K562 (cell line): ENCODE data around the gene SZT2. TPM values are rescaled to one million over a fixed set of nuclear protein-coding genes. Genes with fewer than 3 reads are reported as not detected.

Experiments used
- ATAC-seq: fragments of 200-7000 bp; cut with Tn5 transposase; 3 replicates; pipeline ENCODE4 v1.9.1; 2020; ENCODE audit warnings: moderate library complexity
- BruUV-seq: library from RNA; stranded (reverse); fragments of 400-500 nt; replicated peaks from 2 replicates; lab custom pipeline; 2021; lab: Mats Ljungman, UMichigan
- CTCF ChIA-PET: fragments of 300-600 bp; formaldehyde crosslinking; extraction: SDS; loops from one replicate; lab custom pipeline; 2021; ENCODE audit warnings: low intra/inter-chr PET ratio; lab: Yijun Ruan, JAX
- POLR2A ChIA-PET: fragments of 300-600, 350-650 bp; sonication (Branson Sonifier 250); formaldehyde crosslinking; extraction: SDS; loops from one replicate; lab custom pipeline; 2021; ENCODE audit warnings: antibody characterized with exemption, inconsistent platforms; lab: Yijun Ruan, JAX
- DNase-seq, 4 experiments: peaks; one replicate each; pipeline versions ENCODE4 v3.0.0 to v3.0.0-alpha.2; 2011 to 2018; ENCODE audit warnings: low spot score in 3 of 4, mixed read lengths in 3 of 4; ENCODE audit errors: extremely low read depth in 1 of 4
- FAIRE-seq: peaks from 2 replicates; lab custom pipeline; 2011; peaks lifted over from hg19 to GRCh38; lab: Jason Lieb, UNC
- H2AFZ ChIP-seq: 2 replicates; pipeline ENCODE4 v1.6.0; 2011; ENCODE audit warnings: low read depth, low read length, control low read depth, inconsistent platforms
- H3K27ac ChIP-seq: fragments of 200-600 bp; 3 replicates; pipeline ENCODE4 v1.8.0; 2011; ENCODE audit warnings: low read depth, mild to moderate bottlenecking, control low read depth, inconsistent platforms, low read length, moderate library complexity, mixed read lengths; ENCODE audit errors: extremely low read depth
- H3K27me3 ChIP-seq, 2 experiments: fragments of 300-600 bp in 1 of 2; 2 replicates in 1 of 2; 3 replicates in 1 of 2; pipeline versions ENCODE4 v1.6.0 to v1.8.0; 2011; ENCODE audit warnings: inconsistent platforms in 2 of 2, low read length in 2 of 2, mild to moderate bottlenecking in 1 of 2, mixed read lengths in 1 of 2, moderate library complexity in 1 of 2; ENCODE audit not compliant: control insufficient read depth in 2 of 2, insufficient read depth in 2 of 2
- H3K36me3 ChIP-seq: fragments of 300-600 bp; 3 replicates; pipeline ENCODE4 v1.8.0; 2011; ENCODE audit warnings: mild to moderate bottlenecking, low read length, inconsistent platforms; ENCODE audit not compliant: control insufficient read depth, insufficient read depth
- H3K4me1 ChIP-seq, 2 experiments: fragments of 200-600 bp in 1 of 2; replicated peaks in 1 of 2; 2 replicates in 1 of 2; 3 replicates in 1 of 2; pipeline versions ENCODE4 v1.5.1 to v1.8.0; 2011; ENCODE audit warnings: inconsistent platforms in 2 of 2, low read length in 2 of 2, mild to moderate bottlenecking in 1 of 2, mixed read lengths in 1 of 2, moderate library complexity in 1 of 2; ENCODE audit not compliant: control insufficient read depth in 2 of 2, insufficient read depth in 2 of 2
- H3K4me2 ChIP-seq: 2 replicates; pipeline ENCODE4 v1.6.1; 2011; ENCODE audit warnings: low read length, control low read depth, inconsistent platforms, mixed read lengths; ENCODE audit not compliant: insufficient read depth
- H3K4me3 ChIP-seq: fragments of 200-600 bp; sonication (generic), shearing (Covaris generic); 2 replicates; pipeline ENCODE4 v1.5.1; 2016; ENCODE audit warnings: control low read depth, inconsistent platforms
- H3K79me2 ChIP-seq: fragments of 200-600 bp; 3 replicates; pipeline ENCODE4 v1.8.0; 2011; ENCODE audit warnings: low read length, inconsistent platforms; ENCODE audit not compliant: control insufficient read depth, insufficient read depth
- H3K9ac ChIP-seq, 2 experiments: 2 replicates each; pipeline versions ENCODE4 v1.6.0 to v1.6.1; 2011; ENCODE audit warnings: low read depth in 2 of 2, low read length in 2 of 2, control low read depth in 1 of 2, inconsistent platforms in 1 of 2, mild to moderate bottlenecking in 1 of 2, mixed read lengths in 1 of 2; ENCODE audit not compliant: insufficient read depth in 1 of 2
- H3K9me1 ChIP-seq: one replicate; pipeline ENCODE4 v1.6.0; 2011; ENCODE audit warnings: inconsistent platforms, mild to moderate bottlenecking, low read length, moderate library complexity; ENCODE audit not compliant: control insufficient read depth, insufficient read depth
- H3K9me3 ChIP-seq: replicated peaks from 2 replicates; pipeline ENCODE4 v1.5.1; 2011; ENCODE audit warnings: low read depth, low read length, inconsistent platforms; ENCODE audit not compliant: control insufficient read depth, insufficient read depth
- H4K20me1 ChIP-seq: replicated peaks from 2 replicates; pipeline ENCODE4 v1.6.1; 2011; ENCODE audit warnings: low read length, inconsistent platforms, mixed read lengths; ENCODE audit not compliant: control insufficient read depth, insufficient read depth
- BCL6 ChIP-seq: fragments of 250-450 bp; sonication (Bioruptor Pico); IDR thresholded peaks from 2 replicates; pipeline ENCODE4 v1.4.0; 2020
- ELF2 ChIP-seq: fragments of 250-450 bp; sonication (Bioruptor Pico); IDR thresholded peaks from 2 replicates; pipeline ENCODE4 v1.5.0; 2021; ENCODE audit warnings: mild to moderate bottlenecking
- FOXA1 ChIP-seq: fragments of 450-650 bp; IDR thresholded peaks from 2 replicates; pipeline ENCODE4 v1.6.1; 2016; ENCODE audit warnings: mild to moderate bottlenecking, borderline replicate concordance
- FOXA3 ChIP-seq, 2 experiments: fragments of 450-650 bp in 1 of 2; sonication (generic) in 1 of 2; formaldehyde crosslinking; IDR thresholded peaks in 1 of 2; conservative IDR thresholded peaks in 1 of 2; 2 replicates each; pipeline versions ENCODE4 v1.4.0 to v1.8.0; 2020 to 2022; ENCODE audit warnings: mild to moderate bottlenecking in 2 of 2, missing genetic modification reagents in 1 of 2
- GABPA ChIP-seq: fragments of 200-800 bp; sonication (Bioruptor generic); conservative IDR thresholded peaks from 2 replicates; pipeline ENCODE4 v1.6.1; 2016; ENCODE audit warnings: low read depth, missing genetic modification characterization, missing compliant biosample characterization
- GTF2A2 ChIP-seq: IDR thresholded peaks from 2 replicates; pipeline ENCODE4 v1.6.1; 2016; ENCODE audit warnings: mild to moderate bottlenecking, missing genetic modification characterization, missing compliant biosample characterization
- KAT7 ChIP-seq: sonication (generic); formaldehyde crosslinking; IDR thresholded peaks from 2 replicates; pipeline ENCODE4 v1.8.0; 2022; ENCODE audit warnings: missing genetic modification reagents, mild to moderate bottlenecking, borderline replicate concordance
- ZNF592 ChIP-seq: fragments of 450-650 bp; IDR thresholded peaks from 2 replicates; pipeline ENCODE4 v1.6.1; 2017; ENCODE audit warnings: antibody characterized with exemption, mild to moderate bottlenecking
- ZNF695 ChIP-seq: fragments of 450-650 bp; formaldehyde crosslinking; IDR thresholded peaks from 2 replicates; pipeline ENCODE4 v1.4.0; 2020; ENCODE audit warnings: mild to moderate bottlenecking, moderate library complexity
- WGBS: fragments of 100-300 bp; shearing (Covaris generic); methylation state at CpG from one replicate; pipeline ENCODE4 v1.1.6; 2016; ENCODE audit warnings: low coverage, mixed read lengths; ENCODE audit not compliant: insufficient coverage; ENCODE audit errors: missing lambda C conversion rate; 5-methylcytosine and 5-hydroxymethylcytosine counted together
- in situ Hi-C: fragments of 300-500 bp; cut with MboI; formaldehyde crosslinking; loops from 4 replicates; pipeline ENCODE4 v1.15.0; 2018; ENCODE audit warnings: inconsistent platforms, mixed read lengths
- intact Hi-C: fragments of 100-400 bp; cut with micrococcal nuclease; formaldehyde crosslinking; loops from 2 replicates; pipeline ENCODE4 v1.14.2; 2022
- polyA plus RNA-seq, 8 experiments: library from polyadenylated mRNA; depleted of rRNA in 4 of 8; stranded (reverse) in 5 of 8; unstranded in 3 of 8; fragments of >200 nt; fragmentation: Nextera tagmentation in 2 of 8; fragmentation: Illumina TruSeq in 1 of 8; extraction: Ambion mirVana in 2 of 8; extraction: Trizol in 1 of 8; gene quantifications; 2 replicates each; pipeline versions ENCODE4 v1.2.1 to v1.2.3, GENCODE V29; 2011 to 2014; ENCODE audit warnings: inconsistent platforms in 1 of 8, missing spikeins in 1 of 8
- total RNA-seq, 7 experiments: library from RNA; depleted of rRNA in 6 of 7; stranded (reverse); fragments of >200 nt in 6 of 7; fragmentation: Illumina TruSeq in 2 of 7; extraction: Trizol in 2 of 7; gene quantifications; 2 replicates each; pipeline versions ENCODE4 v1.2.1 to v1.2.3, GENCODE V29; 2011 to 2021; ENCODE audit warnings: low replicate concordance in 1 of 7
- TF ChIP-seq, protein P1 (sequence below): fragments of 450-650 bp; conservative IDR thresholded peaks from 2 replicates; pipeline ENCODE4 v1.6.1; 2016; ENCODE audit warnings: missing genetic modification characterization, low read depth, mild to moderate bottlenecking, control low read depth, missing compliant biosample characterization

Gene SZT2
- total and polyA plus RNA-seq, 9 of the 15 experiments (the other 6 are each of a cell fraction or from before 2014, with no cell fraction given) = 0.88 to 31.0 (median 12.8) TPM

DNA sequence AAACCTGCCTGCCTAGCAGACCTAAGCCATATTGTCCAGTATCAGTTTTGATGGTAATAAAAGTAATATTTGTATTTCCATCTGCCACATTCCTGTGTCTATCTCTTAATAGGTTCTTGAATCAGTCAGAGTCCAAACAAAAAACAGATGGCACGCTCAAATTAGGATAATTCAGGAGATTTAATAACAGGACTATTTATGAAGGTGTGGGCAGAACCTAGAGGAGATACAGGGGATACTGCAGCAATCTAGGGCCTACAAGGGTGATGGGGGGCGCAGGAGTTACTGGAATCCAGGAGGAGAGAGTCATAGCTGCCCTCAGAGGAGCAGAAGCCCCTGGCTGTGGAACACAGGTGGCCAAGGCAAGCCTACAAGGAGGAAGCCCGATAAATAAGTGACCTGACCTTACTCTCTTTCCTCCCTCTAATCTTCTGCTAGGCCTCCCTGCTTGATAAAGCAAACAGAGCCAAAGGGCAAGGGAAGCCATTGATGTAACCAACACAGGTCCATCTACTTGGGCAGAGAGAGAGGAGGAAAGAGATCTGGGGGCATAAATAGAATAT lies 75.9 kb downstream of the SZT2 start:
- Histone ChIP-seq H3K9me1 (no peaks in the 10 kb centered on the region), H3K9me3 (no peaks in the 10 kb centered on the region), H3K79me2 (no peaks in the 10 kb centered on the region), H4K20me1 (no peaks in the 10 kb centered on the region), H3K9ac (no peak overlapping the region), H3K4me1 (no peaks in the 10 kb centered on the region), H3K36me3 (no peaks in the 10 kb centered on the region), H3K4me3 (no peak overlapping the region), H3K27me3 (peaks cover 18 to 45% of the 10 kb centered on the region in 2 experiments), H3K27ac (no peak overlapping the region), H3K4me2 (no peak overlapping the region), H2AFZ (no peak overlapping the region)
- in situ Hi-C loops (no loop called here), intact Hi-C loops (no loop called here)
- ATAC-seq (no peak), DNase-seq (peak in 1 of 4 experiments; percentile 7), FAIRE-seq (no peak)
- no TSS peak for BruUV-seq
- 5% methylated on average over 3 of the region's 3 CpGs for WGBS
- CTCF ChIA-PET = no interaction called here
- TF ChIP-seq KAT7 (CRISPR knock-in tag) (no peak), ZNF695 (no peak), GTF2A2 (tag) (no peak), BCL6 (CRISPR knock-in tag) (no peak), FOXA1 (no peak), ZNF592 (no peak), FOXA3 (CRISPR knock-in tag; conservative IDR thresholded peaks at IDR 0.05 in 1 of 2, IDR thresholded peaks at IDR 0.05 in 1 of 2) (no peak), GABPA (tag) (no peak), ELF2 (CRISPR knock-in tag) (no peak)
- TF ChIP-seq, protein P1, sequence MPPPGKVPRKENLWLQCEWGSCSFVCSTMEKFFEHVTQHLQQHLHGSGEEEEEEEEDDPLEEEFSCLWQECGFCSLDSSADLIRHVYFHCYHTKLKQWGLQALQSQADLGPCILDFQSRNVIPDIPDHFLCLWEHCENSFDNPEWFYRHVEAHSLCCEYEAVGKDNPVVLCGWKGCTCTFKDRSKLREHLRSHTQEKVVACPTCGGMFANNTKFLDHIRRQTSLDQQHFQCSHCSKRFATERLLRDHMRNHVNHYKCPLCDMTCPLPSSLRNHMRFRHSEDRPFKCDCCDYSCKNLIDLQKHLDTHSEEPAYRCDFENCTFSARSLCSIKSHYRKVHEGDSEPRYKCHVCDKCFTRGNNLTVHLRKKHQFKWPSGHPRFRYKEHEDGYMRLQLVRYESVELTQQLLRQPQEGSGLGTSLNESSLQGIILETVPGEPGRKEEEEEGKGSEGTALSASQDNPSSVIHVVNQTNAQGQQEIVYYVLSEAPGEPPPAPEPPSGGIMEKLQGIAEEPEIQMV (tag) = no peak
- POLR2A ChIA-PET = interaction anchor here (1.1 kb wide), 1 partner anchor 57 kb away, joined by 4 read pairs; no protein-coding TSS in a partner anchor
